ENCODE measurements around the gene IL5.

IL5 gene

DNA sequence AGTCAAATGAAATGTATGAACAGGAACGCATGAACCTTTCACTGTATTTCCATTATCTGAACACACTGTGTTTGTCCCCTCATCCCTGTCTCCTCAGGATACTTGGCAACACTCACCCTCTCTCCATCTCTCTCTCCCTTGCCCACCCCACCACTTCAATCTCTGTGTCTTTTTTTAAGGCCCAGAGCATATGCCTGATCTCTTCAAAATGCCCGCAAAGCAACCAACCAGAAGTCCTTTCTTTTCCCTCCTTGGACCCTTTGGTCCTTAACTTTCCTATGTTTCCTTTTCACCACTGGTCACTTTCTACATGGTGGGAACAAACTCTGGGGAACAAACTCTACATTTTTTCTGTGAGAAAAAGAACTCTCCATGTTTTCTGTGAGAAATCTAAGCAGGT is 49.5 kb downstream of the IL5 start:
- DNase-seq (ENCODE audit: low read depth): no peak
- TF ChIP-seq, protein P1, sequence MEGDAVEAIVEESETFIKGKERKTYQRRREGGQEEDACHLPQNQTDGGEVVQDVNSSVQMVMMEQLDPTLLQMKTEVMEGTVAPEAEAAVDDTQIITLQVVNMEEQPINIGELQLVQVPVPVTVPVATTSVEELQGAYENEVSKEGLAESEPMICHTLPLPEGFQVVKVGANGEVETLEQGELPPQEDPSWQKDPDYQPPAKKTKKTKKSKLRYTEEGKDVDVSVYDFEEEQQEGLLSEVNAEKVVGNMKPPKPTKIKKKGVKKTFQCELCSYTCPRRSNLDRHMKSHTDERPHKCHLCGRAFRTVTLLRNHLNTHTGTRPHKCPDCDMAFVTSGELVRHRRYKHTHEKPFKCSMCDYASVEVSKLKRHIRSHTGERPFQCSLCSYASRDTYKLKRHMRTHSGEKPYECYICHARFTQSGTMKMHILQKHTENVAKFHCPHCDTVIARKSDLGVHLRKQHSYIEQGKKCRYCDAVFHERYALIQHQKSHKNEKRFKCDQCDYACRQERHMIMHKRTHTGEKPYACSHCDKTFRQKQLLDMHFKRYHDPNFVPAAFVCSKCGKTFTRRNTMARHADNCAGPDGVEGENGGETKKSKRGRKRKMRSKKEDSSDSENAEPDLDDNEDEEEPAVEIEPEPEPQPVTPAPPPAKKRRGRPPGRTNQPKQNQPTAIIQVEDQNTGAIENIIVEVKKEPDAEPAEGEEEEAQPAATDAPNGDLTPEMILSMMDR (IDR thresholded peaks at IDR 0.05; ENCODE audit: control insufficient read depth, insufficient read depth, low read depth, low read length, missing control alignments): no peak
- H3K4me3 ChIP-seq (ENCODE audit: control insufficient read depth, low read depth, low read length): no peak overlapping the region

DNA sequence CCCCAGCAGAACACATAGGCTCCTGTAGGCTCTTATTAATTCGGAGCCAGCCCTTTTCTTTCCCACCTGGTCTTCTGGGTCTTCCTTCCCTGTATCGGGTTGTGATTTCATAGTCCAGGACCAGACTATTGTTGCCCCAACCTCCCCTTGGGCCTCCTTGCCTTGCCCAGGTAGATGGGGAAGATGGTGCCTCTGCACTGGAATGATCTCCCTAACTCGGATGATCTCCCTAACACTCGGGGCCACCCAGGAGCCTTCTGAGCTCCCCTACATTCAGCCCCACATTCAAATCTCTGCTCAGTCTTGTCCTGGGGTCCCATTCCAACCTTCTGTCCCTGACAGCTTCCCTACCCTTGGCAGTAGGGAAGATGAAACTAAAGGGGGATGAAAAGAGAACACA is 50.1 kb downstream of the IL5 start:
- TF ChIP-seq, protein P1 (IDR thresholded peaks at IDR 0.05; ENCODE audit: control insufficient read depth, insufficient read depth, low read depth, low read length, missing control alignments): no peak
- no peak for DNase-seq (ENCODE audit: low read depth)
- no peak overlapping the region for H3K4me3 ChIP-seq (ENCODE audit: control insufficient read depth, low read depth, low read length)

DNA sequence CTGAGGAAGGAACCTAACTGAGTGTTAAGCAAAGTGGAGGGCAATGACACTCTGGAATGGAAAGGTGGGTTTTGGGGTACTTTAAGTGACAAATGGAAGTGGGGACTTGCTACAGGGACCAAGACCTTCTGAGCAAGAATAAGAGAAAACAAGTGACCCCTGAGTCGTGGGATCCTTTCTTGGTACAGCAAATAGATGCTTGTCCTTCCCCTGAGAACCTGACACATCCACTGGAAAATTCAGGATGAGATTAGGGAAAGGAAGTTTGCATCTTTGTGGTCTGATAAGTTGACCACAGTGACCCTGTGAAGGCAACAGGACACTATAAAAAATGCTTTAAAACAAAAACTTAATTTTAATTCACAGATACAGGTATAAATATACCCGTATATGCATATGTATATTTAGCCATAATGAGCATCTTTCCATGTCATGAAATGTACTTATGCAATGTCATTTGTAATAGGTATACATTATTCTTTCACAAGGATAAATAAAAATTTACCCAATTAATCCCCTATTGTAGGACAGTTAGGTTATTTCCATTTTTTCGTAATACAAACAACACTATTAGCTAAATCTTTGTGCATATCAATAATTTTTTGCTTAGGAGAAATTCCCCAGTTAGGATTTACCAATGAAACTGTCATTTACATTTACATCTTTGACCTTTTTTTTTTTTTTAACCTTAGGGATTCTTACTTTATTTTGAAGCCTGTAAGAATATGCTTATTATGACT is 50.8 kb downstream of the IL5 start:
- TF ChIP-seq, protein P1 (IDR thresholded peaks at IDR 0.05; ENCODE audit: control insufficient read depth, insufficient read depth, low read depth, low read length, missing control alignments): no peak
- no peak overlapping the region for H3K4me3 ChIP-seq (ENCODE audit: control insufficient read depth, low read depth, low read length)
- DNase-seq (ENCODE audit: low read depth): no peak

Measured in AG09309 (cell line).